HG03565 (cell line): ENCODE results near the gene ELOVL1.
"Not testable (repeated sequence)": the region's sequence is repeated elsewhere in the genome, so short reads cannot be mapped to it uniquely, and the experiment has no call there.

Source experiments
- ATAC-seq: cut with Tn5 transposase; IDR thresholded peaks from one replicate; pipeline ENCODE4 v1.9.1; 2021; ENCODE audit warnings: mild to moderate bottlenecking, moderate library complexity; ENCODE audit not compliant: unreplicated experiment

The ELOVL1 gene

DNA sequence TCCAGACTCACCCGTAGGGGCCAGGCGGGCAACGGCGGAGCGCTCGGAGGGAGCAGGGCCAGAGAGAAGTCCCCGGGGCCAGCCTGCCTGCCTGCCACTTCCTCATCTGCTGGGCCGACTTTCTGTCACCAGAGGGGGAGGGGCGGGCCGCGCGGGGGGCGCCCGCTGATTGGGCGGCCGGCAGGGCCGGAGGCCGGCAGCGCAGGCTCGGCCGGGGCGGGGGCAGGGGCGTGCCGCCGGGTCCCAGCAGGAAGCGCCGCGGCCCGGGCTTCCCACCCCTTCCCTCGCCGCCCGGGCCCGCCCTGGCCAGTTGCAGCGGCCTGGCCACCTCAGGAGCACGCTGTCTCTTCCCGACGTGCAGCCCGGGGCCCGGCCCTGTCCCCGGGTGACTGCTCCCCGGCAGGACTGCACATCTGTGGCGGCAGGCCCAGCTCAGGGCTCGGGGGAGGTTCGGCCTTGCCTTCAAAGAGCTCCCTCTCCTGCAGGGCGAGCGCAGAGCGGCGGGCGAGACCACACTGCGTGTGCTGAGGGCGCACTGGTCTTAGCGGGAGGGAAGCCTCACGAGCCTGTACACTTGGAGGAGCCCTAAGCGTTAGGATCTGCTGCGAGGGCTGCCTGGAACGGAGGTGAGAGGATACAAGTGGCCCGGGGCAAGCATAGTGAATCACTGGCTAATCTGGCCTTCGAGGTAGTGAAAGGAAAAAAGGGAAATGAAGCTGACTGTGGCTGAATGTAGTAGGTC is at the start of gene ELOVL1:
TSS of gene ELOVL1 (minus strand) at position 108 of the 742 bp plus-strand sequence. CDS start 2,402 bp downstream, outside the sequence.
- peak; percentile 49 for ATAC-seq

DNA sequence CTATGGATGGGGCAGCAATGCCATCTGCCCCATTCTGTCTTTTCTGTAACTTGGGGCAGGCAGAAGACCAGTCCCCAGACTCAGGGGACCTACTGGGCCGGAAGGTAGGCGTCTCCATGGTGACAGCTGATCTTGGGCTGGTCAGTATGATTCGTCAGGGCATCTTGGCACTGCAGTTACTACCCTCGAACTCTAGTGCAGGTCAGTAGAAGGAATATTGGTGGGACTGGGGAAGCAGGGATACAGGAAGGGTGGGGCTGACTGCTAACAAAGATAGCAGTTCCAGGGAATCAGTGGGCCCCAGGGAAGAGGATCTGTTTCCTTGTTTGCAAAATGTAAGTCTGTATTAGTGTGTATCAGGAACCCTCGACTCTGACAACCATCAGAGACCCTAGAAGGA is 48.1 kb upstream of the ELOVL1 start:
- ATAC-seq = no peak

DNA sequence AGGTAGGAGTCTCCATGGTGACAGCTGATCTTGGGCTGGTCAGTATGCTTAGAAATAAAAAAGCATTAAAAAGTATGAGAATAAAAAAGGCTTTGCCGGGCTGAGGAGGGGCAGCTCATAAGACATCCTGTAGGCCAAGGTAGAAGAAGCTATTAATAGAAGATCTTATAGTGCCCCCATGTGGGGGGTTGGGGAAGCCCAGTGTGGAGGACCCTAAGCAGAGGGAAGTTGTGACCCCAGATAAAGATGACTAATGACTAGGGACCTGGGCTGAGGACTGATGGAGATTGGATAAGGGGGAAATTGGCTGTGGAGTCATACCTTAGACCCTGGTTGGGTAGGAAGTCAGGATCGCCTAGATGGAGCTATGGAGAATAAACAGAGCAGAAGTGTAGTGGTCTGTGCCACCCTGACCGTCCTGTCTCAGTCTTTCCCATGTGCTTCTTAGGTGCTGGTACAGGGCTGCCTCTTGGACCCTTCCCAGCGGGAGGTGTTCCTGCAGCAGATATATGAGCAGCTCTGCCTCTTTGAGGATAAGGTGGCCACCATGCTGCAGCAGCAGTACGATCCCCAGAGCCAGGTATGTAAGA is 46.9 kb upstream of the ELOVL1 start:
- ATAC-seq = no peak

DNA sequence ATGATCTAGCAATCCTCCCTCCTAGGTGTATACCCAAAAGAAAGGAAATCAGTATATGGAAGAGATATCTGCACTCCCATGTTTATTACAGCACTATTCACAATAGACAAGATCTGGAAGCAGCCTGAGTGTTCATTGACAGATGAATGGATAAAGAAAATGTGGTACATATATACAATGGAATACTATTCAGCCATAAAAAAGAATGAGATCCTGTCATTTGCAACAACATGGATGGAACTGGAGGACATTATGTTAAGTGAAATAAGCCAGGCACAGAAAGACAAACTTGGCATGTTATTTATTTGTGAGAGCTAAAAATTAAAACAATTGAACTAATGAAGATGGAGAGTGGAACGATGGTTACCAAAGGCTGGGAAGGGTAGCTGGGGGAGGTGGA is 45.6 kb upstream of the ELOVL1 start:
- ATAC-seq = not testable (repeated sequence)

DNA sequence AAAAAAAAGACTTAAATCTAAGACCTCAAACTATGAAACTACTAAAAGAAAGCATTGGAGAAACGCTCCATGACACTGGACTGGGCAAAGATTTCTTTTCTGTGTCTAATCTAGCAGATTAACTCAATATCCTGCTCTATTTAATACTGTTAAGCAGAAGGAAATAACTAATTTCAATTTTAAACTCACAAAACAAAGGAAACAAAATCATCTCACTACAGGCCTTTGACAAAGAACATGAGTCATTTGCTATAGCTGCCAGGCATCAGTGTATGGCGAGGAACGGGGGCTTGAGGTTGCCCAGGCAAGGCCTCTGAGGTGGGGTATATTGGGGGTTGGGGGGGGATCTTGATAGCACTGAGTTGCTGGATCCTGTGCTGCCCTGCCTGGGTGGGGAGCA is 42.8 kb upstream of the ELOVL1 start:
- no peak for ATAC-seq

DNA sequence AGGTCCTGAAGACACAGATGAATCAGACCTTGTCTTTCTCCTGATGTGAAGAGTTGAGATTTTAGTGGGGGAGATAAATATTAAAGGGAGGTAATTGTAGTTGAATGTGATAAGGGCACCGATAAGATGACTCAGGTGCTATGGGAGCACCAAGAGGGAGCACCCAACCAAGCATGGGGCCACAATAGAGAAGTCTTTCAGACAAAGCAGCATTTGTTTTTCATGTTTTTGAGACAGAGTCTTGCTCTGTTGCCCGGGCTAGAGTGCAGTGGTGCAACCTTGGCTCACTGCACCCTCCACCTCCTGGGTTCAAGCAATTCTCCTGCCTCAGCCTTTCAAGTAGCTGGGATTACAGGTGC is 38.0 kb upstream of the ELOVL1 start:
- ATAC-seq = no peak

DNA sequence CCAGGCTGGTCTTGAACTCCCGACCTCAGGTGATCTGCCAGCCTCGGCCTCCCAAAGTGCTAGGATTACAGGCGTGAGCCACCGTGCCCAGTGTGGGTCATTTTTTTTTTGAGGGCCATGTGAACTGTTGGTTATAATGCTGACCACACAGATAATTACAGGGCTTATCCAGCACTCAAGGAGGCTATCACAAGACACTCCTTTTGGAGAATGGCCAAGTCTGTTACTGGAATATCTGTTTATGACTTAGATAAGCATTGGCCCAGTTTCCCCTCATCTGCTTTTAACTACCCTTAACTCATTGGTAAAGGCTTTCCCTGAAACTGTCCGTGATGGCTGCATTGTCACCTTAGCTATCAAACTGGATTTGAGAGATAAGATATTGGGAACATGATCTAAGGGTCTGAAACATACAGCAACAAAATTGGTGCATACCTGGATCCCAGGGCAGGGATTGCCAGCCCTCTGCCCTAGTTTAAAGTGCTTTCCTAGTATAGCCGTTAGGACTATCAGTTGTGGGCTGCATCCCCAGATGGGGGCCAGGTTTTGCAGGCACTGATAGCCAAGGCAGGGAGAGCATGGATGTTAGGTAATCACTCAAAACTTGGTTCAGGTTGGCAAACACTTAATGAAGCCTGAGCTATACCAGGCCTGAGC is 37.5 kb upstream of the ELOVL1 start:
- ATAC-seq = no peak

DNA sequence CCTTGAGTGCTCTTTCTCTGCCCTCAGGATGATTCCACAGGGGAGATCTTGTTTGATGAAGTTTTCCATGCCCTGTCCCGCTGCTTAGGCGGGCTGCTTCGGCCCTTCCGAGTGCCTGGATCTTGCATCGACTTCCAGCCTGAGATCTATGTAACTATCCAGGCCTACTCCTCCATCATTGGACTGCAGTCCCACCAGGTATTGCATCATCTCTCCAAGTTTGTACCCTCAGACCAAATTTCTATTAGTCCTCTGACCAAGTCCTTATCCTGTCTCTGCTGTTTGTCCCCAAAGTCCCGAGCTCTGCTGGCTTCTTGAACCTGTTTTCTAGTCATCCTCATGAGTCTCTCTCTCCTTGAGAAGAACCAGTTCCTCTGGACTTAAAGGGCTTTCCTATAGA is 36.5 kb upstream of the ELOVL1 start:
- no peak for ATAC-seq

DNA sequence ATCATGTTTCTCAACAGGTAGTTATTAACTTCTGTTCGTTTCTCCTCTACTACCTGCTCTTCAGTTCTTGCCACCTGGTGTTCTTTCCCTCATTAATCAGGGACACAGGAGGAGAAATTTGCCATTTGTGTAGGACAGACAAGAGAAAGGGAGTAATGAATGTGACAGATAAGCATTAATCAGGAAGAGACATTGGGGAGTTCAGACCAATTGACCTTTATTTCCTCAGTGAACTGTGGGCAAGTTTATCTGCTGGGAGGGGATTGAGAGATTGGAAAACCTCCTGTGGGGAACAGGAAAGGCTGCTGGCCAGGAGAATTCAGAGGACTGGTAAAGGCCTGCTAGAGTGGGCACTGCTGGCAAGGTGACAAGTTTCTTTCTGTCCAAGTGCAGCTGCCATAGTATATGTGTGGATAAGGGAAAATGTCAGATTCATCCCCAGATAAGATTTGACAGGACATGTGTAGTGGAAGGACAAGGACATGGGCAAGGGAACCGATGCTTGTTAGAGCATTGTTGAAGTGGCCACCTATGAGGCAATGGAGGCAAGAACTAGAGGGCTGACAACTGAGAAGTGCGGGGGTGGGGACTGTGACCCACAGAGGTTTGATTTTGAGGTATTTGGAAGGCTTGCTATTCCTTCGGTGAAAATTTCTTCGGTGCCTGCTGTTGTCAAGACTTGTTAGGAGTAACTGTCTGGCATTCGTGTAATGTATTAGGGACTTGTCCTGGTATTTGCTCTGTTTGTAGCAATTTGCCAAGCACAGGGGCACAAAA is 34.5 kb upstream of the ELOVL1 start:
- ATAC-seq = no peak

DNA sequence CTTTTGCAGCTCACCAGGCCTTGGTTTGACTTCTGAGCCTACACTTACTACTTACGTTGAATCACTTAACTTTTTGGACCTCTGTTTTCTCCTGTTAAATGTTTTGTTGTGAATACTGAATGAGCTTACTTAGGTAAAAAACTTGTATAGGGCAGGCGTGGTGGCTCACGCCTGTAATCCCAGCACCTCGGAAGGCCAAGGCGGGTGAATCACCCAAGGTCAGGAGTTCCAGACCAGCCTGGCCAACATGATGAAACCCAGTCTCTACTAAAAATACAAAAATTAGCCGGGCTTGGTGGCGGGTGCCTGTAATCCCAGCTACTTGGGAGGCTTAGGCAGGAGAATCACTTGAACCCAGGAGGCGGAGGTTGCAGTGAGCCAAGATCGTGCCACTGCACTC is 32.6 kb upstream of the ELOVL1 start:
- ATAC-seq = not testable (repeated sequence)

DNA sequence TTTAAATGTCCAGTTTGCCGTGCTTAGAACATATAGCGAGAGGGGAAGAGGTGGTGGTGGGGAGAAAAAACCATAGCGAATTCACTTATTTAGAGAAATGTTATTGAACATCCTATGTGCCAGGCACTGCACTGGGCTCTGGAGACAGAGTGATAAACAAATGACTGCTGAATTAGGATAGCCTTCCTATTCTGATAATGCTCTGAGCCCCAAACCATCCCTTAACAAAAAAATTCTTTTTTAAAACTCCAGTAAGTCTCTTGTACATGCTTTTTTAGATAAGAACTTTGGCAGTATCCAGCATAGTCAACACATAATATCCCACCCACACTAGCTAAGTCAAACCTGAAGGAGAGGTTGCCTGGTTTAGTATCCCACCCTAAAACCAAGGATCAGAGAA is 30.4 kb upstream of the ELOVL1 start:
- no peak for ATAC-seq

DNA sequence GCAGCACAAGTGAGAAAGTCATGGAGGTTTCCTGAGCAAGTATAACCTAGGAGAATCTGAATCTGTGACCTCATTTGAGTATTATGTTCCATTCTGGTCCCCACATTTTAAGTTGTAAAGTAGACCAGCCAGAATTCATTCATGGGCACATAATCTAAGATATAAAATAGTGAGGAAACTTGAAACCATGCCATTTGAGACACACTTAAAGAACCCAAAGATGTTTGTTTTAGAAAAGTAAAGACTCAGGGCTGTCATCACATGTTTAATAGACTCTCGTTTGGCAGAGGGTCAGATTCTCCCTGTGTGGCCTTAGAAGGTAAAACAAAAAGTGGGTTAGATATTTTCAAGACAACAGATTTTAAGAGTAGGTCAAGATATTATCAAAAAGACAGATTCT is 28.2 kb upstream of the ELOVL1 start:
- ATAC-seq = no peak

DNA sequence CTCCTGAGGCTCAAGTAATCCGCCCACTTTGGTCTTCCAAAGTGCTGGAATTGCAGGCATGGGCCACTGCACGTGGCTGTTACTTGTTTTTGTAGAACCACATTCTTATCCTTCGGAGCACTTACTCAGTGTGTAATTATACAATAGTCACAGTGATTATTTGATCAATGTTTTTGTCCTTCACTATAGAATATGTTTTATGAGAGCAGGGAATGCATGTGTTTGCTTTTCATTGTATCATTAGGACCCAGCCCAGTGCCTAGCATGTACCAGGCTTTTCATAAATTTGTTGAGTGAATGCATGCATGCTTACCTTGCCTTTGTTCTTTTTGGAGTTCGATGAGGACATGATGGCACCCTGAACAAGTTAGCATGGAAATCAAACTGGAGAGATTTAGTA is 27.7 kb upstream of the ELOVL1 start:
- no peak for ATAC-seq

DNA sequence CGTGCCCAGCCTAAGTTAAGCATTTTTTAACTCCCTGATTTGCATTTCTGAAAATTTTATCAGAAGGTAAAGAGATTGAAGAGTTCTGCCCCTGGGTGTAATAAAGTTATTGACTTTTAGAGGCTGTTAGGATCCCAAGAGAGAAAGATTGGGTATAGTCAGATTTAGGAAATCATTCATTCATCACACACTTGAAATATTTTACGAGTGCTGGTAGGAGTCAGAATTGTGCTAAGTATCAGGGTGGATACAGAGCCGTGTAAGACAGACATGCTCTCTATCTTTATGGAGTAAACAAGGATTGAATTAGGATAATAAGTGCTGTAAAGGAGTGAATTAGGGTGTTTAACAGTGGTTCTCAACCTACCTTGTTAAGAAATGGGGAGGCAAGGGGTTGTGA is 24.9 kb upstream of the ELOVL1 start:
- ATAC-seq = no peak

DNA sequence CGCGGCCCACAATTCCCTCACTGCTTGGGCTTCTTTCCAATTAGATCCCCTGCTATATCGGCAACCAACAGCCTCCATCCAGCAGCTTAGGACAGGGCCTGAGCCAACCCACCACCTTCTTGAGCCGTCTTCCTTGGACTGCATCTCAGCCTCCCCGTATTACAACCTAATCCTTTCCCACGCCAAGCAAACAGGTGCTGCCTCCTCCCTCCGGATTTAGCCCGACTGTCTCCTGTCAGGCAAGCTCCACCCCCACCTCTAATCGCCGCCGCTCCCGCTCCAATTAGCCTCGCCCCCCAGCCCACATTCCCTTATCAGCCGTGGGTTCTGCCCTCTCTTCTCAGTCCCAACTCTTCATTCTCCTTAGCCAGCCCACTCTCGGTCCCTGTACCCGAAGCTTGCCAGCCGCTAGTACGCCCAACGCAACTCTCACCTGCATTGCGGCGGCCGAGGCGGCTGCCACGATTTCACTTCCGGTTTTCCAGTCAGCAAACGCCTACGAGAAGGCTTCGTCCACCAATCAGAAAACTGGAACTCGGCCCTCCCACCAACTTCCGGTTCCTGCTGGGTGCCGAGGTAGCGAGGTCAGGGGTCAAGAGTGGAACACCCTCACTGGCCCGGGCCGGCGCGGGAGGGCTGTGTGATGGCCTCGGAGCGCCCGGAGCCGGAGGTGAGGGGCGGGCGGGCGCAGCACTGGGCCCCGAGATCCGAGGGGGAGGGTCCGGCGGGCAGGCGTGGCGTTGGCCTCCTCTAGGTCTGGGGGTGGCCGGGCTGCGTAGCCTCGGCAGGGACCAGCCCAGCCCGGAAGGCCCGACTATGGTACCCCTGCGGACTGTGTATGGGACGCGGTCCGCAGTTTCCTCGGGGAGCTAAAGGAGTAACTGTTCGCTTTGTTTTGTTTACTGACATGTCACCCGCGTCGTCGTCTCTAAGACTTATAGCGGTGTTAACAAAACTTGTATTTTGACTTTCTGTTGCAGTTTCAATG is 21.8 kb upstream of the ELOVL1 start, which contains the start of the genes MED8 and SZT2:
TSS of gene MED8 (minus strand) at position 475 of the 988 bp plus-strand sequence. CDS start at position 439, 36 bp downstream.
TSS of gene SZT2 (plus strand) at position 574 of the 988 bp plus-strand sequence. CDS start at position 644, 70 bp downstream.
- peak; percentile 86 for ATAC-seq

DNA sequence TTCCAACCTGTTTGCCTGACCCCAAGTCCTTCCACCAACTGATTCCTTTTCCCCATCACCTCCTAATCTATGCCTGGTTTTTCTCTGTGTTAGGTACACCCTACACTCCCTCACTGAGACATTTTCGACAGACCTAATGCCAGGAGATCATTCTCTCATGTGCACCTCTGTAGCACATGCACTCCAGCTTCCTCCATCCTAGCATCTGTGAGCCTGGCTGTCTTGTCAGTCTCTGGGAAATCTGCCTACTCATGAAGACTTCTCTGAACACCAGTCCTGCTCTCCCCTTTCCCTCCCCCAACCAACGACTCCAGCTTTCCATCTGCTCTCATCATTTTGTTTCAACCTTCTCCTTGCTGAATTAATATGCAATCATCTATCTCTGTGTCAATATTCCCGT is 20.8 kb upstream of the ELOVL1 start:
- ATAC-seq = no peak

DNA sequence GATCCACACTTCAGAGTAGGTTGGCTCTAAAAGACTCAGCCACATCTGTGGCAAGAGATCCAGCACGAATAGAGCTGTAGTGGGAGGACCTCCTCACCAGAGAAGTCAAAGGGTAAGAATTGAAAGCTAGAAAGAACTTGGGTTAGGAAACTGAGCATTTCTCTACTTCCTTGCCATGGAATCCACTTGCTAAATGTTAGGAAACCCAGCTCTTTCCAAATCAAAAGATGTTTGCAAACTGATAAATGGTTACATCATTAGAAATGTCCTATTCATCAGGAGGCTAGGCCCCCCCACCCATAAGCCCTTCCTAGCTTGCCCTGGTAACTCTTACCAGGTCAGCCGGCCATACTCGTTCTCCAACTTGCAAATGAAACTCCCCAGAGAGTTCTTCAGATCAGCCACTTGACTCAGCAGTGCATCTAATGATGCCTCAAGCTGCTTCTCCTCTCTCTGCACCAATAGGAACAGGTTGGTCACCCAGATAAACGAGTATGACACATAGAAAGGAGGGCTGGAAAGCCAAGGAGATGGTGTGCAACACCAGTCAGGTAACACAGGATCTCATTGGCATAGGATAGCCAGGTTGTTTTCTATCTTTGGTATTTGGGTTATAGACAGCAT is 20.3 kb upstream of the ELOVL1 start:
- ATAC-seq = no peak

DNA sequence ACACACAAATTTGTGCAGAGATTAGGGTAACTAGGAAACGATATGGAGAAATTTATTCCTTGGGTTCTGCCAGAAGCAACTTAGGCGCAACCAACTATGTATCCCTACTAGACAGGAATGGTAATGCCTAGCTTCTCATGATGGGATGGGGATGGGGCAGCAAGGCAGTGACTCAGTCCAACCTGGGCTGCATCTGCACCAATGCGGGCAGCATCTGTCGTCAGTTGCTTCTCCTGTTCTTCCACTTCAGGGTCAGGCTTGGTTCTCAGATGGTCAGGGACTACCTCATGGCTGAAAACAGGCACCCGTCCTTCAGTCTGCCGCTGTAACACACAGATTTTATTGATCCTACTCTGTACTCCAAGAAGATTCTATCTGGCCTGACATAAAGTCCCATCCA is 18.9 kb upstream of the ELOVL1 start:
- no peak for ATAC-seq

DNA sequence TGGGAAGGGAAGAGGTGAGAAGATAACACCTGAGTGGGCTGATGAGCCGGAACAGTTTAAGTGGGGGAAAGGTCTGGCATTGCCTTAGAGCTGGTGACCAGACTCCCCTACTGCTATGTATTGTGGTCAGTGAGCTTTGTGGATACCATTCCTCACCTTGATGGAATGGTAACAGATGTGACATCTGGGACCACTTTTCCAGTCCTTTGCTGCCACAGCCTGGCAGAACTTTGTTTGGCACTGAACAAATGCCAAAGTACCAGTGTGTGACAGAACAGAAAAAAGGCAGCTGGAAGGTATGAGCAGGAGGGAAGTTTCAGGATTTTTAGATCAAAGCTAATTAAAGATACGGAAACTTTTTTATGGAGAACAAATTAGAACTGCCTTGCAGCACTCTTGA is 15.6 kb upstream of the ELOVL1 start:
- ATAC-seq = no peak
